Hematopoietic multipotent progenitor cell treated with erythropoietin and hydrocortisone succinate and interleukin-3 and kit ligand, for 15 days (in vitro differentiated cells): ENCODE data around the gene FOXK2.

ENCODE experiments used
- DNase-seq: peaks from one replicate; pipeline ENCODE4 v3.0.0-alpha.2; 2015; ENCODE audit warnings: low spot score

FOXK2 gene

GRCh38 chr17:82609655-82610054 lies 90.1 kb downstream of the FOXK2 start:
- no peak for DNase-seq

GRCh38 chr17:82611140-82612058 lies 91.9 kb downstream of the FOXK2 start:
- DNase-seq = no peak

GRCh38 chr17:82613283-82614094 lies 94.0 kb downstream of the FOXK2 start:
- DNase-seq = no peak

GRCh38 chr17:82614095-82614631 lies 94.6 kb downstream of the FOXK2 start:
- DNase-seq = no peak

- DNase-seq = no peak
Measured at GRCh38 chr17:82615084-82616020, 95.8 kb downstream of the FOXK2 start.

- DNase-seq = no peak
Measured at GRCh38 chr17:82616021-82616711, 96.6 kb downstream of the FOXK2 start.

- DNase-seq = no peak
Measured at GRCh38 chr17:82619211-82619610, 99.7 kb downstream of the FOXK2 start.

GRCh38 chr17:82619641-82620040 lies 100.1 kb downstream of the FOXK2 start:
- DNase-seq = no peak

GRCh38 chr17:82623707-82624106 lies 104.2 kb downstream of the FOXK2 start:
- no peak for DNase-seq

GRCh38 chr17:82627405-82627804 lies 107.9 kb downstream of the FOXK2 start:
- DNase-seq = no peak

- no peak for DNase-seq
Measured at GRCh38 chr17:82629748-82630147, 110.2 kb downstream of the FOXK2 start.

GRCh38 chr17:82630212-82630611 lies 110.7 kb downstream of the FOXK2 start:
- no peak for DNase-seq

GRCh38 chr17:82631544-82631943 lies 112.0 kb downstream of the FOXK2 start:
- DNase-seq = no peak

- DNase-seq = no peak
Measured at GRCh38 chr17:82632451-82632850, 112.9 kb downstream of the FOXK2 start.

GRCh38 chr17:82633343-82633742 lies 113.8 kb downstream of the FOXK2 start:
- no peak for DNase-seq

- no peak for DNase-seq
Measured at GRCh38 chr17:82636626-82637598, 117.4 kb downstream of the FOXK2 start.

GRCh38 chr17:82638183-82638773 lies 118.7 kb downstream of the FOXK2 start:
- no peak for DNase-seq

- DNase-seq = no peak
Measured at GRCh38 chr17:82639628-82640027, 120.1 kb downstream of the FOXK2 start.

GRCh38 chr17:82640036-82640435 lies 120.5 kb downstream of the FOXK2 start:
- DNase-seq = no peak
